Lower lobe of right lung (tissue), 2 donors: Measurements from ENCODE around the gene EPB41L4A. TPM values are rescaled to one million over a fixed set of nuclear protein-coding genes. Genes with fewer than 3 reads are reported as not detected.

Experiments used
- ATAC-seq, 2 donors: fragments of 200-7000 bp; cut with Tn5 transposase; one replicate each; pipeline ENCODE4 v1.9.1; 2020 to 2022; ENCODE audit warnings: mild to moderate bottlenecking in 2 of 2, moderate library complexity in 2 of 2
- DNase-seq: peaks from one replicate; pipeline ENCODE4 v3.0.0-alpha.2; 2020
- H3K27ac ChIP-seq: fragments of 200-600 bp; one replicate; pipeline ENCODE4 v1.8.0; 2022
- H3K27me3 ChIP-seq: fragments of 200-600 bp; one replicate; pipeline ENCODE4 v1.8.0; 2022; ENCODE audit warnings: low read depth
- H3K36me3 ChIP-seq: fragments of 200-600 bp; one replicate; pipeline ENCODE4 v1.8.0; 2022; ENCODE audit warnings: mild to moderate bottlenecking
- H3K4me1 ChIP-seq: fragments of 200-600 bp; one replicate; pipeline ENCODE4 v1.8.0; 2022
- H3K4me3 ChIP-seq: fragments of 200-600 bp; one replicate; pipeline ENCODE4 v1.8.0; 2022; ENCODE audit warnings: mild to moderate bottlenecking
- H3K9me3 ChIP-seq: fragments of 200-600 bp; one replicate; pipeline ENCODE4 v1.8.0; 2022
- CTCF ChIP-seq: fragments of 200-600 bp; IDR thresholded peaks from one replicate; pipeline ENCODE4 v1.8.0; 2022; ENCODE audit warnings: antibody characterized with exemption, mild to moderate bottlenecking
- intact Hi-C: fragments of 100-400 bp; cut with DNase I; formaldehyde crosslinking; loops from one replicate; pipeline ENCODE4 v1.11.0; 2022
- total RNA-seq: library from RNA; stranded (reverse); fragmentation: NEBNext Ultra II Directional; extraction: Animal tissue kit (Norgen Biotek cat#: 25700); gene quantifications from one replicate; pipeline ENCODE4 v1.2.1, GENCODE V29; 2021
- donor health status: DM: no; HTN: yes; CAD: no; lungs with severe emphysema.

Gene EPB41L4A
- total RNA-seq, 1 donor from 2014 or later, result 44.8 TPM

- H3K4me1 ChIP-seq, result no peaks in the 10 kb centered on the region
- H3K36me3 ChIP-seq, result no peaks in the 10 kb centered on the region
- H3K4me3 ChIP-seq, result no peak overlapping the region
- H3K27me3 ChIP-seq, result no peaks in the 10 kb centered on the region
- DNase-seq (no peak), ATAC-seq (no peak)
- no peak for TF ChIP-seq CTCF
- intact Hi-C loops, result no loop called here
- H3K27ac ChIP-seq, result no peak overlapping the region
- no peaks in the 10 kb centered on the region for H3K9me3 ChIP-seq
Measured at GRCh38 chr5:112384523-112384922, 34.6 kb downstream of the EPB41L4A start.

GRCh38 chr5:112382886-112383285 is 36.2 kb downstream of the EPB41L4A start:
- Histone ChIP-seq H3K9me3 (no peaks in the 10 kb centered on the region), H3K4me1 (no peaks in the 10 kb centered on the region), H3K27me3 (no peaks in the 10 kb centered on the region), H3K4me3 (no peak overlapping the region), H3K27ac (no peak overlapping the region), H3K36me3 (no peaks in the 10 kb centered on the region)
- no peak for TF ChIP-seq CTCF
- intact Hi-C loops, result no loop called here
- ATAC-seq (no peak), DNase-seq (no peak)

GRCh38 chr5:112381521-112381920 is 37.6 kb downstream of the EPB41L4A start:
- Histone ChIP-seq H3K27me3 (no peaks in the 10 kb centered on the region), H3K36me3 (no peaks in the 10 kb centered on the region), H3K9me3 (no peaks in the 10 kb centered on the region), H3K27ac (no peak overlapping the region), H3K4me3 (no peak overlapping the region), H3K4me1 (no peaks in the 10 kb centered on the region)
- intact Hi-C loops, result no loop called here
- no peak for DNase-seq
- no peak for TF ChIP-seq CTCF
- ATAC-seq, result no peak

- no peaks in the 10 kb centered on the region for H3K9me3 ChIP-seq
- intact Hi-C loops, result no loop called here
- no peaks in the 10 kb centered on the region for H3K36me3 ChIP-seq
- no peaks in the 10 kb centered on the region for H3K4me1 ChIP-seq
- H3K4me3 ChIP-seq, result no peak overlapping the region
- H3K27me3 ChIP-seq, result no peaks in the 10 kb centered on the region
- DNase-seq, result no peak
- ATAC-seq, result no peak
- H3K27ac ChIP-seq, result no peak overlapping the region
- TF ChIP-seq CTCF, result no peak
Measured at GRCh38 chr5:112379542-112380325, 39.3 kb downstream of the EPB41L4A start.

GRCh38 chr5:112374818-112375217 is 44.3 kb downstream of the EPB41L4A start:
- Histone ChIP-seq H3K36me3 (no peaks in the 10 kb centered on the region), H3K4me3 (no peak overlapping the region), H3K4me1 (peaks cover 7% of the 10 kb centered on the region), H3K27me3 (no peaks in the 10 kb centered on the region), H3K9me3 (no peaks in the 10 kb centered on the region), H3K27ac (no peak overlapping the region)
- no peak for TF ChIP-seq CTCF
- no peak for ATAC-seq
- intact Hi-C loops, result no loop called here
- DNase-seq, result no peak
